Keratinocyte (primary cell): ENCODE data around the gene SCN8A.

Source experiments
- CTCF ChIP-seq, 3 experiments: IDR thresholded peaks in 1 of 3; conservative IDR thresholded peaks in 1 of 3; optimal IDR thresholded peaks in 1 of 3; 2 replicates in 2 of 3; 3 replicates in 1 of 3; pipeline versions ENCODE3 to v1.5.1; 2011; ENCODE audit warnings: low read length in 3 of 3, mild to moderate bottlenecking in 3 of 3, moderate library complexity in 2 of 3, control low read depth in 1 of 3, inconsistent platforms in 1 of 3; ENCODE audit not compliant: insufficient read depth in 2 of 3; ENCODE audit errors: extremely low read depth in 1 of 3
- EZH2 ChIP-seq: IDR thresholded peaks from one replicate; pipeline ENCODE4 v1.6.1; 2012; ENCODE audit warnings: inconsistent platforms, mild to moderate bottlenecking, low read length, moderate library complexity

- TF ChIP-seq CTCF (optimal IDR thresholded peaks at IDR 0.05 in 1 of 3, IDR thresholded peaks at IDR 0.05 in 1 of 3, conservative IDR thresholded peaks at IDR 0.05 in 1 of 3; ENCODE audit: extremely low read depth in 1 of 3, insufficient read depth in 2 of 3, low read length in 3 of 3) (no peak), EZH2 (no peak)
These were observed 183.9 kb downstream of the SCN8A start for GRCh38 chr12:51774933-51775332.
